ENCODE results near the gene PECR.
"Not testable (repeated sequence)": the region's sequence is repeated elsewhere in the genome, so short reads cannot be mapped to it uniquely, and the experiment has no call there.

Gene PECR

DNA sequence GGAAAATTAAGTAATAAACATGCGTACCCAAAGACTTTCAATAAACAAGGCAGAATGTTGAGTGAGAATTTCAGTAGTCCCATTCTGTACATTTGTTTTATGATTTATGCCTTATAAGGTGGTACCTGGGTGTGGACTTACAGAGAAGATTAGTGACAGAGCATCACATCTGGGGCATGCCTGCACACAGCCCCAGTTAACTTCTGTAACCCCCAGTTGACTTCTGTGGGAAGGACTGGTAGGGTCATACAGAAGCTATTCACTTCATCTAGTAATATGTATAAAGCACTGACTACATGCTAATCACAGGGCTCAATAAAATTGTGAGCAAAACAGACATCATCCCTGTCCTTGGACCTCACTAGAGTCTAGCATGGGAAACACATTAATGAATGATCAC is 84.4 kb downstream of the PECR start:
- DNase-seq: no peak

DNA sequence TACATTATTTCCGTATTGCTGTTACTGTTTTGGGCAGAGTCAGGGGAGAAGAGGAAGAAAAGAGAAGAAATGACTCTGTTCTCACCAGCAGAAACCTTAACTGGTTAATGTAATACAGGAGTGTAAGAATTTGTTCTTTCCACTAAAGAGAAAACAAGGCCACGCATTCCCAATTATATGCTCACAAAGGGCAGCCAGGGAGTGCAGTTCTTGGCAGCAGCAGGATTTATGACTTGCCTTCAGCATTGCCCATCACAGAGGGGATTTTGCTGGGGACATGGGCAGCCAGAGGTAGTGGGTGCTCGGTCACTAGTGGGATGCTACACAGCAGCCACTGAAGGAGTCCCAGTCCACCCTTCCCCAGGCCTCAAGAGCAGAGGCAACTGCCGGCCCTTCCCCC is 86.7 kb downstream of the PECR start:
- DNase-seq: no peak

DNA sequence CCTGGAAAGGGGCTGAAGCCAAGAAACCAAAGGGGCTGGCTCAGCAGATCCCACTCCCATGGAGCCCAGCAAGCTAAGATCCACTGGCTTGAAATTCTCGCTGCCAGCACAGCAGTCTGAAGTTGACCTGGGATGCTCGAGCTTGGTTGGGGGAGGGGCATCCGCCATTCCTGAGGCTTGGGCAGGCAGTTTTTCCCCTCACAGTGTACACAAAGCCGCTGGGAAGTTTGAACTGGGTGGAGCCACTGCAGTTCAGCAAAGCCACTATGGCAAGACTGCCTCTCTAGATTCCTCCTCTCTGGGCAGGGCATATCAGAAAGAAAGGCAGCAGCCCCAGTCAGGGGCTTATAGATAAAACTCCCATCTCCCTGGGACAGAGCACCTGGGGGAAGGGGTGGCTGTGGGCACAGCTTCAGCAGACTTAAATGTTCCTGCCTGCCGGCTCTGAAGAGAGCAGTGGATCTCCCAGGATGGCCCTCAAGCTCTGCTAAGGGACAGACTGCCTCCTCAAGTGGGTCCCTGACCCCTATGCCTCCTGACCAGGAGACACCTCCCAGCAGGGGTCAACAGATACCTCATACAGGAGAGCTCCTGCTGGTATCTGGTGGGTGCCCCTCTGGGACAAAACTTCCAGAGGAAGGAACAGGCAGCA is 92.9 kb downstream of the PECR start:
- not testable (repeated sequence) for DNase-seq
